GM19397 (cell line): ENCODE data around the gene STH.

ENCODE experiments used
- ATAC-seq: cut with Tn5 transposase; IDR thresholded peaks from one replicate; pipeline ENCODE4 v1.9.1; 2021; ENCODE audit warnings: mild to moderate bottlenecking, moderate library complexity; ENCODE audit not compliant: unreplicated experiment

STH gene

DNA sequence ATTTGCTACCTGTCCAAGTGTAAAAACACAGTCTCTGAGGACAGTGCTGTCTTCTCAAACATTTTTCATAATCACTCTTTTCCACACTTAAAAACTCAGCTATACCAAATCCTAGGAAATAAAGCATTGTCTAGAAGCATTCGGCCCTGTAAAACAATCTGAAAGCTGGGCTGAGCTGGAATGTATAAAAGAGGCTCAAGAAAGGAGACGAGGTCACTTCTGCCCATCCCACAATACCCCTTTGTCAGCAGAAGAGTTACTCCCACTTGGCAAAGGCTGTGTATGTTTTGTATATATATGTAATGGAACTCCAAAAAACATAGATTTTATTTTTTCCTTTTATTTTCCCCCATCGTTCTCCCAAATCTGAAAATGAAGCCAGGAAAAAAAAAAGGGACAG, 43.9 kb downstream of the STH start:
- ATAC-seq: no peak

DNA sequence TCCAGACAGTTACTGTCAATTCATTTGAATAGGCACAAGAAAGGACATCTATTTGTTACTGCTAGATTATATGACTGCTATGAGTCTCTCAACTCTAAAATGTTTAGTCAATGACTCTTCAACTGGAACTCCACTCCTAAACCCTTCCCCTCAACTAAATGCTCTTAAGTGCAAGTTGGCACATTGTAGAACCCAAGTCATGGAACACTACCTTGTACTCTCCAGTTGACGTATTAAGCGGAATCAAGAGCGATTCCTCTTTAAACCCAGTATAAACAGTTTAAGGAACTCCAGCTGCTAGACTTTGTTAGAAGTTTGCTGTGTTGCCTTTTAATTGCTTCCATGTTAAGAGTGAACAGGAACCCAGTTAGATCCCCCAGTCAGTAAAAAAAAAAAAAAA, 44.6 kb downstream of the STH start:
- no peak for ATAC-seq

DNA sequence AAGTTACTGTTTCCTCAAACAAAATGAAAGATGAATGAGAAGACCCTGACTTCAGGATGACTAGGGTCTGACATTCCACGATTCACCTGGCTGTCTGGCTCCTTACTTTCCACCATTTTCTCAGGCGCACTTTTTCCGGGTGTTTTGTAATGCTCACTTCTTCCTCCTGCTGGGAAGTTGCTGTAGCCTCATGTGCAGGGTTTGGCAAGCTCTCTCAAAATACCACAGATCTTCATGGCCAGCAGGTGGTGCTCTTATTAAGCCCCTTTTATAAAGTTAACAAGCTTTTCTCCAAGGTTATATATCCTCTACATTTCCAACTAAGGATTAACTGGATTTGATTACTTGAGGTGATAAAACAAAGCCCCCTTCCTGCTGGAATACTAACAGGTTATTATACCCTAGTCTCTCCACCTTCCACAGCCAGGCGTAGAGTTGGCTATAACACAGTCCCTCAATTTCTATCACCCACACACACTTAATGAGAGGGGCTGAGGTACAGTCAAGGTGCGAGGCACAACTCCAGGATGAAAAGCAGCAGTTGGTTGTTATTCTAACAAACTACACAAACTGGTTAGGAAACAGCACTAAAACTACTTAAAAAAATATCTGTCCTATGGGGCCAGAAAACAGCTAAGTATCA, 45.4 kb downstream of the STH start:
- ATAC-seq: no peak

DNA sequence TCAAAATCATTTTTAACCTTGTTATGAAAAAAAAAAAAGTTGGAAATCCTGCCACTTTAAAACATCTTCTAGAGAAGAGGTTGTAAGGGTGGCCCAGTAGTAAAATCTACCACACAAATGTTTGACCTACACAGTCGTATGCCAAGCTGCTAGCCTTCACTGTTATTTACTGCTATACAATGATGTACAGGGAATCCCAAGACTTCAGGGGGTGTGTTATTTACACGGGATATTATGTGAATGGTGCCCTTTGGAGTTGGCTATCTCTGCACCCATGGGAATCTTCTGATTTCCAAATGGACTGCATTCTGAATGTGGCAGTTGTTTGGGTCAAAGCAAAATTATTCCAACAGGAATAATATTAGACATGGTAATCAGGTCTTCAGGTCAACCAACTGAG, 45.9 kb downstream of the STH start:
- ATAC-seq: no peak

DNA sequence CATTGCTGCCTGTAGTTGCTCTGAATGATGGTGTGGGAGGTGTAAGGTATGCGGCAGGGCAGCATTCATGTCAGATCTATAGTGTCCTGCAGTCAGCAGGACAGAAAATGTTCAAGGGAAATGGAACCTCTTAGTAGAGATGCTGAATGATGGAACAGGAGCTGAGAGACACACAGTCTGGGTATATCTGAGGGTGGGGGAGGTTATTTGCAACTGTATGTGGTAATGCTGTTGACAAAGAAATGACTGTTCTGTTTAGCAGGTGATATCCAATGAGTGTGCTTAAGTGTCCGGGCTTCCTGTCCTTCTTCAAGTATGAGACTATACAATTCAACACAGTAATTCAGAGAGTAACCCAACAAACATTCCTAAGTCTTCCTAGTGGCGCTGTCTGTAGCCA, 46.6 kb downstream of the STH start:
- no peak for ATAC-seq

DNA sequence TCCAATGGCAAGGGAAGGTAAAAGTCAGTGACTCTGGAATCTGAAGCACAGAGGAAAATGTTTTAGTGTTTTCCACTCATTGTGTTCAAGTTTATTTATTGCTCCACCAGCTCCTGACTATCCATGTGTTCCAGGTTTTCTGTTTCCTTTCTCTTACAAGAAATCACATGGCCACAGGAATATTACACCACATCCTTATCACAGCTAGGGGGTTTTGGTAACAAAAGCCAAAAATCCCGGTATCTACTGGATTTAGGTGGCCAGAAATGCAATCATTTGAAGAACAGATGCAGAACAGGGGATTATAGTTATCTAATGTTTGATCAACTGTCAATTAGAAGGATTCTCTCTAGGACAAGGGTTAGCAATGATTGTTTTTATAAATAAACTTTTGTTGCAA, 47.9 kb downstream of the STH start:
- ATAC-seq: no peak

DNA sequence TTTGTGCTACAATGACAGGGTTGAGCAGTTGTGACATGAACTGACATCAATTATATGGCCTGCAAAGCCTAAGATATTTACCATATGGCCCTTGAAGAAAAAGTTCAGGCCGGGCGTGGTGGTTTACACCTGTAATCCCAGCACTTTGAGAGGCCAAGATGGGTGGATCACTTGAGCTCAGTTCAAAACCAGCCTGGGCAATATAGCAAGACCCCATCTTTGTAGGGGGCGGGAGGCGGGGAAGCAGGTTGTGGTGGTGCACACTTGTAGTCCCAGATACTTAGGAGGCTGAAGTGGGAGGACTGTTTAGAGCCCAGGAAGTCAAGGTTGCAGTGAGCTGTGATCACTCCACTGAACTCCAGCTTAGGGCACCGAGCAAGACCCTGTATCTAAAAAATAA, 48.3 kb downstream of the STH start:
- ATAC-seq: no peak

DNA sequence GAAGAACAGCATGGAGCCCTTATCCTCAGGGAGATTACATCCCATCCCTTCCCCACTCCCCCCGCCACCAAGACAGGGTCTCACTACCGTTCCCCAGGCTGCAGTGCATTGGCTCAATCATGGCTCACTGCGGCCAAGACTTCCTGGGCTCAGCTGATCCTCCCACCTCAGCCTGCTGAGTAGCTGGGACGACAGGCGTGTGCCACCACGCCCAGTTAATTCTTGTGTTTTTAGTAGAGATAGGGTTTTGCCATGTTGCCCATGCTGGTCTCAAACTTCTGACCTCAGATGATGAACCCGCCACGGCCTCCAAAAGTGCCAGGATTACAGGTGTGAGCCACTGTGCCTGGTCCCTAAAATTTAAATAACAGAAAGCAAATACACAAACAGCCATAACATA, 48.8 kb downstream of the STH start:
- ATAC-seq: no peak
